ENCODE data around the gene TRDN. TPM values are rescaled to one million over a fixed set of nuclear protein-coding genes. Genes with fewer than 3 reads are reported as not detected.

The TRDN gene
- total RNA-seq, 1 experiment from 2014 or later, result 10.4 TPM

- H3K27ac Mint-ChIP-seq, result no peak overlapping the region
- H2BK15ac ChIP-seq (ENCODE audit: low read depth, low read length), result no peak overlapping the region
- no peak overlapping the region for H4K5ac ChIP-seq (ENCODE audit: insufficient read length, low read depth, low read length)
- no peak overlapping the region for H3K4me3 Mint-ChIP-seq
- H2AK5ac ChIP-seq (ENCODE audit: insufficient read length, low read length), result no peak overlapping the region
- H4K8ac ChIP-seq (replicated peaks; ENCODE audit: insufficient read length, low read depth, low read length), result no peak overlapping the region
- H3K4me1 Mint-ChIP-seq, result peaks cover 2% of the 10 kb centered on the region in 2 experiments; a peak in 1 of 4 replicates
- H2BK120ac ChIP-seq (ENCODE audit: low read depth, low read length, poor library complexity, severe bottlenecking), result no peak overlapping the region
- no peaks in the 10 kb centered on the region for H4K20me1 ChIP-seq (ENCODE audit: control insufficient read depth, insufficient read depth, insufficient read length)
- no peaks in the 10 kb centered on the region for H3K9me3 Mint-ChIP-seq
- no peak overlapping the region for H3K23ac ChIP-seq (ENCODE audit: insufficient read length, low read depth, low read length)
- no peak overlapping the region for H3K14ac ChIP-seq (ENCODE audit: insufficient read depth, low read length)
- no peak for DNase-seq
- no peak overlapping the region for H2BK20ac ChIP-seq (ENCODE audit: low read depth, low read length, poor library complexity, severe bottlenecking)
- H3K79me2 ChIP-seq (ENCODE audit: insufficient read depth, low read length), result no peaks in the 10 kb centered on the region
- H2AFZ ChIP-seq (ENCODE audit: low read length), result no peak overlapping the region
- no peak overlapping the region for H3K4ac ChIP-seq (ENCODE audit: low read depth, low read length)
- no peaks in the 10 kb centered on the region for H3K9me3 ChIP-seq (ENCODE audit: control insufficient read depth, low read depth, low read length)
- H4K91ac ChIP-seq (ENCODE audit: insufficient read length, low read depth, low read length), result no peak overlapping the region
- no peak overlapping the region for H3K27ac ChIP-seq (ENCODE audit: insufficient read length, low read depth, low read length)
- H3K4me2 ChIP-seq (ENCODE audit: insufficient read depth, insufficient read length, low read length), result no peak overlapping the region
- H3K9ac ChIP-seq (ENCODE audit: extremely low read depth, insufficient read length, low read length), result no peak overlapping the region
- no peak overlapping the region for H3K56ac ChIP-seq (ENCODE audit: insufficient read length, low read depth, low read length)
- H2BK12ac ChIP-seq (ENCODE audit: insufficient read length, low read depth, low read length), result no peak overlapping the region
- H3T11ph ChIP-seq (ENCODE audit: low read length), result no peak overlapping the region
- no peaks in the 10 kb centered on the region for H3K27me3 ChIP-seq (ENCODE audit: insufficient read depth, low read length)
- H3K4me1 ChIP-seq (ENCODE audit: insufficient read depth, low read length), result no peaks in the 10 kb centered on the region; the same call in 1 of the 2 replicates
- no peak overlapping the region for H2BK5ac ChIP-seq (ENCODE audit: insufficient read length, low read length)
- H3K23me2 ChIP-seq (ENCODE audit: insufficient read length, low read depth, low read length, poor library complexity, severe bottlenecking), result no peaks in the 10 kb centered on the region
- no peaks in the 10 kb centered on the region for H3K27me3 Mint-ChIP-seq (ENCODE audit: low read depth)
- no peak for TF ChIP-seq CTCF (conservative IDR thresholded peaks at IDR 0.05)
- WGBS (ENCODE audit: extremely low coverage, insufficient read length, low lambda C conversion rate), result no CpG with 5 or more reads among the region's 1 CpG
- H3K18ac ChIP-seq (ENCODE audit: insufficient read length, low read depth, low read length), result no peak overlapping the region
- H3K36me3 Mint-ChIP-seq (ENCODE audit: insufficient read depth in 1 of 3, low read depth in 3 of 3), result no peaks in the 10 kb centered on the region
- H3K79me1 ChIP-seq (ENCODE audit: insufficient read depth, low read depth, low read length, poor library complexity, severe bottlenecking), result no peaks in the 10 kb centered on the region
These were observed 127.6 kb downstream of the TRDN start for GRCh38 chr6:123509112-123509511.
